Activated CD4-positive, alpha-beta T cell treated with anti-CD3 and anti-CD28 coated beads, Interleukin-2, amount 50 U/mL, for 48 hours (primary cell): Measurements from ENCODE around the gene SRSF7.
"Not testable (repeated sequence)": the region's sequence is repeated elsewhere in the genome, so short reads cannot be mapped to it uniquely, and the experiment has no call there.

Source experiments
- DNase-seq, 2 experiments: peaks; one replicate each; pipeline ENCODE4 v3.0.0-alpha.2; 2020

Gene SRSF7

GRCh38 chr2:38731090-38731489, 20.1 kb downstream of the SRSF7 start:
- no peak for DNase-seq

- DNase-seq: no peak
Observed at GRCh38 chr2:38728694-38729093, 22.5 kb downstream of the SRSF7 start.

GRCh38 chr2:38727661-38728060, 23.5 kb downstream of the SRSF7 start:
- no peak for DNase-seq

GRCh38 chr2:38723173-38723572, 28.0 kb downstream of the SRSF7 start:
- DNase-seq: peak; percentile 28 to 44

- DNase-seq: peak; percentile 73 to 82
Observed at GRCh38 chr2:38722271-38723061, 28.7 kb downstream of the SRSF7 start.

GRCh38 chr2:38720613-38721241, 30.4 kb downstream of the SRSF7 start:
- peak in 1 of 2 experiments; percentile 32 for DNase-seq

GRCh38 chr2:38719706-38720105, 31.5 kb downstream of the SRSF7 start:
- DNase-seq: no peak

GRCh38 chr2:38718601-38719000, 32.6 kb downstream of the SRSF7 start:
- no peak for DNase-seq

GRCh38 chr2:38716185-38716584, 35.0 kb downstream of the SRSF7 start:
- DNase-seq: no peak

- not testable (repeated sequence) for DNase-seq
Observed at GRCh38 chr2:38714941-38715340, 36.2 kb downstream of the SRSF7 start.

- DNase-seq: no peak
Observed at GRCh38 chr2:38713338-38713737, 37.8 kb downstream of the SRSF7 start.

- no peak for DNase-seq
Observed at GRCh38 chr2:38712871-38713270, 38.3 kb downstream of the SRSF7 start.

GRCh38 chr2:38712413-38712812, 38.7 kb downstream of the SRSF7 start:
- no peak for DNase-seq

GRCh38 chr2:38711558-38711957, 39.6 kb downstream of the SRSF7 start:
- DNase-seq: no peak

GRCh38 chr2:38709567-38710194, 41.5 kb downstream of the SRSF7 start:
- peak; percentile 40 to 54 for DNase-seq

- no peak for DNase-seq
Observed at GRCh38 chr2:38708900-38709566, 42.1 kb downstream of the SRSF7 start.

- not testable (repeated sequence) for DNase-seq
Observed at GRCh38 chr2:38708491-38708890, 42.7 kb downstream of the SRSF7 start.

- no peak for DNase-seq
Observed at GRCh38 chr2:38706846-38707345, 44.3 kb downstream of the SRSF7 start.

- DNase-seq: no peak
Observed at GRCh38 chr2:38704664-38705063, 46.5 kb downstream of the SRSF7 start.

GRCh38 chr2:38703336-38703735, 47.8 kb downstream of the SRSF7 start:
- not testable (repeated sequence) for DNase-seq

- no peak for DNase-seq
Observed at GRCh38 chr2:38702413-38702812, 48.7 kb downstream of the SRSF7 start.

GRCh38 chr2:38701542-38701941, 49.6 kb downstream of the SRSF7 start:
- DNase-seq: no peak

GRCh38 chr2:38700881-38701458, 50.2 kb downstream of the SRSF7 start:
- DNase-seq: no peak
